ENCODE measurements around the gene EPHA7. TPM values are rescaled to one million over a fixed set of nuclear protein-coding genes. Genes with fewer than 3 reads are reported as not detected.

EPHA7 gene
- total RNA-seq, 1 experiment from 2014 or later, result not detected

- DNase-seq (ENCODE audit: low read depth, low spot score) (no peak), ATAC-seq (no peak)
- Histone ChIP-seq H3K4me2 (ENCODE audit: low read length) (no peak overlapping the region), H3K27ac (ENCODE audit: low read depth, low read length) (no peak overlapping the region), H2AFZ (ENCODE audit: low read depth, low read length, poor library complexity, severe bottlenecking) (no peak overlapping the region), H3K79me2 (ENCODE audit: insufficient read depth, low read length) (no peaks in the 10 kb centered on the region), H3K9ac (ENCODE audit: low read length) (no peak overlapping the region), H4K20me1 (ENCODE audit: insufficient read depth) (no peaks in the 10 kb centered on the region), H3K9me3 (ENCODE audit: control insufficient read depth in 1 of 2, insufficient read depth in 1 of 2, low read depth in 1 of 2, low read length in 2 of 2) (peaks cover 3 to 14% of the 10 kb centered on the region in 2 experiments; a peak in 3 of 4 replicates), H3K4me3 (replicated peaks in 1 of 2; ENCODE audit: low read depth in 1 of 2, low read length in 2 of 2) (no peak overlapping the region), H3K36me3 (ENCODE audit: control insufficient read depth in 1 of 2, insufficient read depth in 2 of 2, low read length in 2 of 2) (no peaks in the 10 kb centered on the region), H3K4me1 (ENCODE audit: control insufficient read depth in 1 of 2, insufficient read depth in 2 of 2, low read length in 2 of 2) (no peaks in the 10 kb centered on the region), H3K27me3 (ENCODE audit: insufficient read depth, low read length) (no peaks in the 10 kb centered on the region), H3K9me2 (ENCODE audit: insufficient read depth) (no peaks in the 10 kb centered on the region)
- no TSS peak for BruUV-seq (replicated peaks)
- ChIA-PET RAD21 (ENCODE audit: low non-redundant PET in 1 of 2, low total read pairs in 2 of 2, uncharacterized antibody in 2 of 2, unreplicated experiment in 2 of 2) (no interaction called here), POLR2A (no interaction called here), CTCF (no interaction called here)
- no peak for TF ChIP-seq SRF (IDR thresholded peaks at IDR 0.05; ENCODE audit: low read depth)
- no peak for TF ChIP-seq EZH2 (IDR thresholded peaks at IDR 0.05)
- no peak for TF ChIP-seq EZH2phosphoT487 (IDR thresholded peaks at IDR 0.05; ENCODE audit: borderline replicate concordance)
- TF ChIP-seq TCF7L2 (IDR thresholded peaks at IDR 0.05; ENCODE audit: borderline replicate concordance, extremely low read depth, insufficient read depth, insufficient read length), result no peak
- TF ChIP-seq POLR2A (IDR thresholded peaks at IDR 0.05; ENCODE audit: borderline replicate concordance, extremely low read depth, insufficient read depth, insufficient read length), result no peak
- no peak for TF ChIP-seq MAX (IDR thresholded peaks at IDR 0.05)
- no peak for TF ChIP-seq RAD21 (IDR thresholded peaks at IDR 0.05; ENCODE audit: low read depth)
- no peak for TF ChIP-seq ATF3 (IDR thresholded peaks at IDR 0.05)
- TF ChIP-seq ZBTB33 (IDR thresholded peaks at IDR 0.05; ENCODE audit: extremely low read depth, insufficient replicate concordance, low read length), result no peak
- TF ChIP-seq ZFX (IDR thresholded peaks at IDR 0.05), result no peak
- TF ChIP-seq CTCF (IDR thresholded peaks at IDR 0.05 in 2 of 3, conservative IDR thresholded peaks at IDR 0.05 in 1 of 3; ENCODE audit: borderline replicate concordance in 1 of 3, insufficient read depth in 1 of 3, low read depth in 2 of 3, low read length in 2 of 3), result no peak
- no peak for TF ChIP-seq FOSL1 (IDR thresholded peaks at IDR 0.05; ENCODE audit: low read depth)
- TF ChIP-seq REST (IDR thresholded peaks at IDR 0.05; ENCODE audit: low read depth), result no peak
- no peak for TF ChIP-seq JUND (IDR thresholded peaks at IDR 0.05)
- TF ChIP-seq ELF1 (IDR thresholded peaks at IDR 0.05; ENCODE audit: borderline replicate concordance, low read depth), result no peak
- TF ChIP-seq SIN3A (IDR thresholded peaks at IDR 0.05; ENCODE audit: low read depth), result no peak
- TF ChIP-seq ZNF274 (IDR thresholded peaks at IDR 0.05; ENCODE audit: low read depth, low read length), result no peak
- no peak for TF ChIP-seq EGR1 (IDR thresholded peaks at IDR 0.05; ENCODE audit: low read depth)
- intact Hi-C loops (cut with micrococcal nuclease), result no loop called here
Measured at GRCh38 chr6:93300661-93301060, 118.7 kb downstream of the EPHA7 start.
